Pericardium fibroblast (primary cell): ENCODE results near the gene ADORA2B. TPM values are rescaled to one million over a fixed set of nuclear protein-coding genes. Genes with fewer than 3 reads are reported as not detected.

Source experiments
- total RNA-seq: library from RNA; depleted of rRNA; stranded (reverse); fragments of >200 nt; gene quantifications from 2 replicates; pipeline ENCODE4 v1.2.3, GENCODE V29; 2015

Gene ADORA2B
- 14.9 and 92.7 TPM in 2 replicates for total RNA-seq

DNA sequence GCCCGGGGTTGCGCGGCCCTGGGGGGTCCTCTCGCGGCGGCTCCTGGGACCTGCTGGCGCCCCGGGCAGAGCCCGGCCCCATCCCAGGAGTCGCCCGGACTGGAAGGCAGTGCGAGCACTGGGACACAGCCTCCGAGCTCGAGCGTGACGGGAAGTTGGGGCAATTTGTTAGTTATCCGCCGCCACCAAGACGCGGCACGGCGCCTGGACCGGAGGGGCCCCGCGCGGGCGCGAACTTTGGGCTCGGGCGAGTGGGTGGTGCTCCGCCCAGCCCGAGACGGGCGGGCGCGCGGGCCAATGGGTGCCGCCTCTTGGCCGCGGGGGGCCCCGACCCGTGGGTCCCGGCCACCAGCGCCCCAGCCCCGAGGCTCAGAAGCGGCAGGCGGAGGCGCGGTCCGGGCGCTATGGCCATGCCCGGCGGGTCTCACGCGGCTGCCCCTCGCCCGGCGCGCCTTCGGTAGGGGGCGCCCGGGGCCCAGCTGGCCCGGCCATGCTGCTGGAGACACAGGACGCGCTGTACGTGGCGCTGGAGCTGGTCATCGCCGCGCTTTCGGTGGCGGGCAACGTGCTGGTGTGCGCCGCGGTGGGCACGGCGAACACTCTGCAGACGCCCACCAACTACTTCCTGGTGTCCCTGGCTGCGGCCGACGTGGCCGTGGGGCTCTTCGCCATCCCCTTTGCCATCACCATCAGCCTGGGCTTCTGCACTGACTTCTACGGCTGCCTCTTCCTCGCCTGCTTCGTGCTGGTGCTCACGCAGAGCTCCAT, at the start of gene ADORA2B:
Gene ADORA2B, plus strand, starts transcription at position 372 of the 768 bp plus-strand sequence. Its CDS starts 119 bp downstream, at position 491.

GRCh38 chr17:15999141-15999973, 54.4 kb downstream of the ADORA2B start, which contains the start of the genes TTC19 and ZSWIM7:
Gene TTC19, plus strand, starts transcription at chr17:15999824. Its CDS starts 25 bp downstream, at chr17:15999849.
Gene ZSWIM7, minus strand, starts transcription at chr17:15999704. Its CDS starts 110 bp downstream, at chr17:15999594.

Other genes starting within 250 kb of the ADORA2B start
- 26.8 and 40.4 TPM in 2 replicates for gene ZNF286A, start 245.4 kb upstream of the ADORA2B start, total RNA-seq
- gene TBC1D26, start 212.8 kb upstream of the ADORA2B start, total RNA-seq, result not detected in 2 replicates
- gene ZSWIM7, start 54.6 kb downstream of the ADORA2B start, total RNA-seq, result 4.3 and 13.0 TPM in 2 replicates
- 18.2 and 41.9 TPM in 2 replicates for gene TTC19, start 54.7 kb downstream of the ADORA2B start, total RNA-seq